Measurements from ENCODE around the gene TMTC1.

Gene TMTC1

GRCh38 chr12:29681370-29681769, 102.4 kb downstream of the TMTC1 start:
- no peak for TF ChIP-seq TAF1 (IDR thresholded peaks at IDR 0.05; ENCODE audit: borderline replicate concordance, insufficient read depth, low read length)
- TF ChIP-seq SIN3A (IDR thresholded peaks at IDR 0.05; ENCODE audit: borderline replicate concordance, insufficient read depth, low read length) = no peak
- TF ChIP-seq REST (IDR thresholded peaks at IDR 0.05; ENCODE audit: insufficient read depth in 1 of 2, low read depth in 2 of 2, low read length in 2 of 2) = no peak
- TF ChIP-seq POLR2AphosphoS5 (IDR thresholded peaks at IDR 0.05; ENCODE audit: low read depth, low read length) = no peak
- TF ChIP-seq FOXP2 (optimal IDR thresholded peaks at IDR 0.05; ENCODE audit: borderline replicate concordance, extremely low read depth, extremely low read length, insufficient read depth) = no peak

DNA sequence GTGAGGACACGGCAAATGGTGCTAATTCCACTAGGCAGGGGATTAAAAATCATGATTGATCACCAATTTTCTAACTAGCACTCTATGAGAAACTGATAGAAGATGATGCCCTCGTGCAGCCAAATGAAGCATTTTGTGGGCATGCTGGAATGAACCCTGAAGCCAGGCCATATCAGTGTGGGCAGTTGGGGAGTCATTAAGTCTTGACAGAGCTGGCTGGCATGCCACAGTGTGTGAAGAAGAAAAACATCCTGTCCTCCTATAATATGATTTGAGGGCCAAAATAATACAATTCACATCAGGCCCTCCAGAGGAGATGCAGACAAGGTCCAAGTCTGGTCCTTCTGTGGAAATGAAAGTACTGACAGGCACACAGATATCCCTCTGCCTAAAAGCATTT, 107.1 kb downstream of the TMTC1 start:
- TF ChIP-seq SIN3A (IDR thresholded peaks at IDR 0.05; ENCODE audit: borderline replicate concordance, insufficient read depth, low read length) = no peak
- TF ChIP-seq TAF1 (IDR thresholded peaks at IDR 0.05; ENCODE audit: borderline replicate concordance, insufficient read depth, low read length) = no peak
- TF ChIP-seq FOXP2 (optimal IDR thresholded peaks at IDR 0.05; ENCODE audit: borderline replicate concordance, extremely low read depth, extremely low read length, insufficient read depth) = no peak
- TF ChIP-seq REST (IDR thresholded peaks at IDR 0.05; ENCODE audit: insufficient read depth in 1 of 2, low read depth in 2 of 2, low read length in 2 of 2) = no peak
- no peak for TF ChIP-seq POLR2AphosphoS5 (IDR thresholded peaks at IDR 0.05; ENCODE audit: low read depth, low read length)

DNA sequence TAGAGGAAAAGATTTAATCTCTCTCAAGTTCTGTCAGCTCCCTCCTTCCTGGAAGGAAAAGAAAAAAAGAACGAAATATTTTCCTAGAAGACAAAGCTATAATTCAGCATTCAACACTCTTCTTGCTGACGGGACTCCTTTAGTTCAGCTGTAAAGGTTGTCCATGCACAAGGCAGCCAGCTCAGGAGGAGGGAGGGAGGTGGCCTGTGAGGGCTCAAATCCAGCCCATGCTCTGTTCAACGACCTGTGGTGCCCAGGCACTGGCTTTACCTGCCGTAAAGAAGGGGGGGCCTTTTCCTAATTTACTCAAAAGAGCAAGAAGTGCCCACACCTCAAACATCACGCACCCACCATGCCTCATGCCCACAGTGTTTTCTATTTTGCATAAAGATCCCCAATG, 109.3 kb downstream of the TMTC1 start:
- TF ChIP-seq SIN3A (IDR thresholded peaks at IDR 0.05; ENCODE audit: borderline replicate concordance, insufficient read depth, low read length) (no peak), FOXP2 (optimal IDR thresholded peaks at IDR 0.05; ENCODE audit: borderline replicate concordance, extremely low read depth, extremely low read length, insufficient read depth) (no peak), POLR2AphosphoS5 (IDR thresholded peaks at IDR 0.05; ENCODE audit: low read depth, low read length) (no peak)

DNA sequence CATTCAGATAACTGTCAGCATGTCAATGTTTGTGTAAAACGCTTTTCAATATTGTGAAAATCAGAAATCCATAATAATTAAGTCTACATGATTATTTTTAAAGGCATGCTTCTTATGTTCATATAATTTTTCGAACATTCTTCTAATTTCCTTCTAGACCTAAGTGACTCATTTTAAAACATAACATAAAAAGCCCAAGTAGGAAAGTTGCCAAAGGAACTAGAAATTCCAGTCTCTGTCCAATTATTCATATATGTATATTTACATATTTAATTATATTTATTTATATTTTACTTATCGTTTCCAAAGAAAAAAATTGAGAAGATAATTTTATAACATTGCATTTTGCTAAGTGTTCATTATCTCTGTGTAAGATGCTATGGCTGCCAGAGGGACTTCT, 110.4 kb downstream of the TMTC1 start:
- TF ChIP-seq TAF1 (IDR thresholded peaks at IDR 0.05; ENCODE audit: borderline replicate concordance, insufficient read depth, low read length) = no peak
- TF ChIP-seq POLR2AphosphoS5 (IDR thresholded peaks at IDR 0.05; ENCODE audit: low read depth, low read length) = no peak
- no peak for TF ChIP-seq REST (IDR thresholded peaks at IDR 0.05; ENCODE audit: insufficient read depth in 1 of 2, low read depth in 2 of 2, low read length in 2 of 2)
- TF ChIP-seq FOXP2 (optimal IDR thresholded peaks at IDR 0.05; ENCODE audit: borderline replicate concordance, extremely low read depth, extremely low read length, insufficient read depth) = no peak
- no peak for TF ChIP-seq SIN3A (IDR thresholded peaks at IDR 0.05; ENCODE audit: borderline replicate concordance, insufficient read depth, low read length)

- TF ChIP-seq TAF1 (IDR thresholded peaks at IDR 0.05; ENCODE audit: borderline replicate concordance, insufficient read depth, low read length) (no peak), POLR2AphosphoS5 (IDR thresholded peaks at IDR 0.05; ENCODE audit: low read depth, low read length) (no peak), SIN3A (IDR thresholded peaks at IDR 0.05; ENCODE audit: borderline replicate concordance, insufficient read depth, low read length) (no peak), REST (IDR thresholded peaks at IDR 0.05; ENCODE audit: insufficient read depth in 1 of 2, low read depth in 2 of 2, low read length in 2 of 2) (no peak), FOXP2 (optimal IDR thresholded peaks at IDR 0.05; ENCODE audit: borderline replicate concordance, extremely low read depth, extremely low read length, insufficient read depth) (no peak)
These were observed 111.2 kb downstream of the TMTC1 start for GRCh38 chr12:29672580-29672979.
